NCI-H1930 (cell line): ENCODE results near the gene NOL11.
"Not testable (repeated sequence)": the region's sequence is repeated elsewhere in the genome, so short reads cannot be mapped to it uniquely, and the experiment has no call there.

Source experiments
- DNase-seq, 2 experiments: peaks; one replicate each; lab custom pipeline; 2025; lab: John Stamatoyannopoulos, UW

Gene NOL11

DNA sequence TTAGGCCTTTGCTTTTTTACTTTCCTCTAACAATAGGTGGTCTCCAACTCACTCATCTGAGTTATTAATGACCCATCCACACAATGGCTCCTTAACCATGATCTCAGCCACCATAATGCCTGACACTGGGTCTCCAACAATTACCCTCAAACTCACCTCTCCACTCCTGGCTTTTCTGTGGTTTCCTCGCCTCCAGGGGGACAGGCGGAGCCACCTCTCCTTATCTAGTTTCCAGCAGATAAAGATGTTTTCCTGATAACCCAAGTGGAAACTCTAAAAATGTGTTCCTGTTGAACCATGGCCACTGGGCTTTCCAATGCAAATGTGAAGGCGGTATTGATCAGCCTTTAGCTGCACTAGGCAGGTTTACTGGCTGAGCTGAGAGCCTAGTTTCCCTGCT, 9.4 kb upstream of the NOL11 start:
- DNase-seq = no peak

DNA sequence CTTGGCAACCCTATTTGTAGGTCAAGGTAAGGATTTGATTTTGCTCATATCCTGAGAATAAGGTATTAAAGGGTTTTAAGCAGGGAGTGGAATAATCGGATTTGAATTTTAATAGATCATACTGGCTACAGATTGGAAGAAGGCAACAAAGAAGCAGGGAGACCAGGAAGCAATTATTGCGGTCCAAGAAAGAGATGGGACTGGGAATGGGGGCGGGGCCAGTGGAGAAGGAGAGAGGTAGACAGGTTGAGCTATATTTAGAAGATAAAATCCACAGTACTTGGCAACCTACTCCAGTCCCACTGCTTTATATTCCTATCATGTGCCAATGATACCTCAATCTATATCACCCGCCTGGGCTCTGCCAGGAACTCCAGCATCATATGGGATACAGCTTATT, 5.8 kb upstream of the NOL11 start:
- DNase-seq = no peak

DNA sequence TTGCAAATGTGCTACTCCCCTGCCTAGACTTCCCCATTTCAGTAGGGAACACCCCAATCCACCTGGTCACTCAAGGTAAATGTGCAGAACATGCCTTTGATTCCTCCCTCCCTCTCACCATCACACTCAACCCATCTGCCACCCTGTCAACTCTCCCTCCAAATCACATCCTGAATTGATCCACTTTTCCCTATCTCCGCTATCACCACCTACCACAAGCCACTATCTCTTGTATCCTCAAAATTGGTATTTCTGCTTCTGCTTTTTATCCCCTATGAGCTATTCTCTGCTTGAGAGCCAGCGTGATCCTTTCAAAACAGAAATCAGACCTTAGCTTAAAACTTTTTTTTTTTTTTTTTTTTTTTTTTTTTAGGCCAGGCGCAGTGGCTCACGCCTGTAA, 5.4 kb upstream of the NOL11 start:
- DNase-seq = no peak

DNA sequence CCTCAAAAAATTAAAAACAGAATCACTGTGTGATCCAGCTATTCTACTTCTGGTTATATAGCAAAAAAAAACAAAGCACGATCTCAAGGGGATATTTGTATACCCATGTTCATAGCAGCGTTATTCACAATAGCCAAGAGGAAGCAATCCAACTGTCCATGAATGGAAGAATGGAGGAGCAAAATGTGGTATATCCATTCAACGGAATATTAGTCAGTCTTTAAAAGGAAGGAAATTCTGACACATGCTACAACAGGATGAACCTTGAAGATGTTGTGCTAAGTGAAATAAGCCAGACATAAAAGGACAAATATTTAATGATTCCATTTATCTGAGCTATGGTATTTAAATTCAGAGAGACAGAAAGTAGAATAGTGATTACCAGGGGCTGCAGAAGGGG, 4.6 kb upstream of the NOL11 start:
- no peak for DNase-seq

DNA sequence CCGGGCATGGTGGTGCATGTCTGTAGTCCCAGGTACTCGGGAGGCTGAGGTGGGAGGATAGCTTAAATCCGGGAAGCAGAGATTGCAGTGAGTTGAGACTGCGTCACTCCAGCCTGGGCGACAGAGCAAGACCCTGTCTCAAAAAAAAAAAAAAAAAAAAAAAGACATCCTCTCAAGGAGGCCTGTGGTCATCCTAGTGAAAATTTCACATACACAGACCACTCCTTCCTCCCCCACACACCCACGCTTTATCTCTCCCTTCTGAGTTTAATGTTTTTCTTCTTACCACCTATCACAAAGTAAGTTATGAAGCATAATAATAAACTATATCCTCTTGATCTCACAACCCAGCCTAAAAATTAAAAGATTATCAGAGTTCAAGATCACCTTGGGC, 1.3 kb upstream of the NOL11 start:
- DNase-seq = no peak

DNA sequence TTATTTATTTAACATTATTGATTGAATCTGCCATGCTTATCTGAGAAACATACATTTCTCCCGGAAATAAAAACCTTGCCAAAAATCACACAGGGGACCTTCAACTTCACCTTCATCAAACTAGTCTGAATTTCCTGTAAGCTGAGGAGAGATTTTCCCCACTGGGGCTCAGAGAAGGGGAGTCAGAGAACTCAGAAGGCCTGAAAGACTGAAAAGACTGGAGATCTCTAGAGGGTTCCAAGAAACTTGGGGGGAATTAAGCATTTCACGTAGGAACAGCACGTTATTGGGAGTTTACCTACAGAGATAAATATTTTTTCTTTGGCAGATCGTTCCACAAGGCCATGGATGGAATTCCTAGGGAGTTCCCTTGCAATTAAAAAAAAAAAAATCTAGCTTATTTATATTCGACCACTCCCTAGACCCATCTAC, 528 bp upstream of the NOL11 start:
- no peak for DNase-seq

DNA sequence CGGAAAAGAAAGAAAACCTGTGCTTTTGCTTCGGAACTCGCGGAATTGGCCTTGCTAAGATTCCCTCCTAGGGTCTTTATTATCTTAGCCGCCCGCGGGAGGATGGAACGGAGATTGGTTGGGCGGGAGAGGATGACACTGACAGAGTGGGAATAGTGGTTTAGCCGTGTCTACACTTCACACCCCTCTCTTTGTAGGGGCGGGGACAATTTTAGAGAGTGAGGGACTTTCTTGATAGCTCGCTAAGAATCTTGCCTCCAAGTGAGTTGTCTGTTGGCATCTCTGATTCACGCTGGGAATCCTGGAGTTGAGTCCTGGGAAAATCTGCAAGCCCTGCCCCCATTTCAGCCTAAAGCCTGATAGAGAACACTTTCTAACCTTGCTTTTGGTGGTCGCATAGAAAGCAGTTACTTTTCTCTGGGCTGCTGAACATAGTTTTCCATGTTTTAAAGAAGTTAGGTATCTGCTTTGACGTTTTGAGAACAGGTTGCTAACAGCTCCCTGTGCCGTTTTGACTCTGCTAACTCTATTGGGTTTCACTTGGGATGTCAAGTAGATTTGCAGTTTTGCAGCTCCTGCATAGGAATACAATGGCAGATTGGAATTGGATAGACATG, 697 bp downstream of the NOL11 start:
- no peak for DNase-seq

DNA sequence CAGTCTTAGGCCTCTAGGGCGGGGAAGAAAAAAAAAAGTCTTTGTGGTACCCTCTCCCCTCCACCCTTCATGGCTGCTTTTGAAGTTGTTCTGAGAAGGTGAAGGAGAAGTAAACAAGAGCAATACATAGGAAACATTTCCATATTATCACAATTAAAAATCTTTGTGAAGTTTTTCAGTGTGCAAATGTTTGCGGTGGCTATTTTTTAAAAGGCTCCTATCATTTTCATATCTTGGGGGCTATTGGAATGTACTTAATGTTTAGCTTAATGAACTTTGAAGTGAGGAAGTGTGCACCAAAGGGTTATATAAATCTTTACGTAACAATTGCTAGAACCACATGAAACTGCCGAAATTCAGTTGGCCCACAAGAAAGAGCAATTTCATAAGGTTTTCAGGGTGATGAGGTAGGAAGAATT, 7.6 kb downstream of the NOL11 start:
- DNase-seq = no peak

DNA sequence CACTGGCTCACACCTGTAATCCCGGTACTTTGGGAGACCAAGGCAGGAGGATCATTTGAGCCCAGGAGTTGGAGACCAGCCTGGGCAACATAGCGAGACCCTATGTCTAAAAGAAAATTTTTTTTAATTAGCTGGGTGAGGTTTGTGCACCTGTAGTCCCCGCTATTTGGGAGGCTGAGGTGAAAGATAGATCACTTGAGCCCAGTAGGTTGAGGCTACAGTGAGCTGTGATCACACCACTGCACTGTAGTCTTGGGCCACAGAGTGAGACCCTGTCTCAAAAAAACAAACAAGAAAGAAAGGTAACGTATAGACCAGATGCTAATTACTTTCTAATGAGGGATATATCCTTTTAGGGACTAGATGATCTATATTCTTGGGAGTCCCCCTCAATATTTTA, 8.1 kb downstream of the NOL11 start:
- no peak for DNase-seq

DNA sequence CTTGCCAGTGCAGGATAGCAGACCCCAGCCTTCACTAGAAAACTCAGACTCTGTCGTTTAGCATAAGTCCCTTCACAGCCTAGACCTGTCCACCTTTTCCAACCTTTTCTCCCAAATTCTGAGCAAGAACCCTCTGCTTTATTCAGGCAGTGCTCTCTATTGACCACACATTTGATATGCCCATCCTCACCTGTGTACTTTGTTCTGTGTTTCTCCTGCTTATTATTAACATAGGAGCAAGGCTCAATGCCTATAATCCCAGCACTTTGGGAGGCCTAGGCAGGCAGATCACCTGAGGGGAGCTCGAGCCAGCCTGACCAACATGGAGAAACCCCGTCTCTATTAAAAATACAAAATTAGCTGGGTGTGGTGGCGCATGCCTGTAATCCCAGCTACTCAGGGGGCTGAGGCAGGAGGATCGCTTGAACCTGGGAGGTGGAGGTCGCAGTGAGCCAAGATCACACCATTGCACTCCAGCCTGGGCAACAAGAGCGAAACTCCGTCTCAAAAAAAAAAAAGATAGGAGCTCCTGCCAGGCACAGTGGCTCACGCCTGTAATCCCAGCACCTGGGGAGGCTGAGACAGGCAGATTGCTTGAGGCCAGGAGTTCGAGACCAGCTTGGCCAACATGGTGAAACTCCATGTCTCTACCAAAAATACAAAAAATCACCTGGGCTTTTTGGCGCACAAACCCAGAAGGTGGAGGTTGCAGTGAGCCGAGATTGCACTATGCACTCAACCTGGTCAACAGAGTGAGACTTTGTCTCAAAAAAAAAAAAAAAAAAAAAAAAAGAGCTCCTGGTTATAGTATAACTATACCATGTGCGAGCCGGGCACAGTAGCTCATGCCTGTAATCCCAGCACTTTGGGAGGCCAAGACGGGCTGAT, 9.7 kb downstream of the NOL11 start:
- not testable (repeated sequence) for DNase-seq

DNA sequence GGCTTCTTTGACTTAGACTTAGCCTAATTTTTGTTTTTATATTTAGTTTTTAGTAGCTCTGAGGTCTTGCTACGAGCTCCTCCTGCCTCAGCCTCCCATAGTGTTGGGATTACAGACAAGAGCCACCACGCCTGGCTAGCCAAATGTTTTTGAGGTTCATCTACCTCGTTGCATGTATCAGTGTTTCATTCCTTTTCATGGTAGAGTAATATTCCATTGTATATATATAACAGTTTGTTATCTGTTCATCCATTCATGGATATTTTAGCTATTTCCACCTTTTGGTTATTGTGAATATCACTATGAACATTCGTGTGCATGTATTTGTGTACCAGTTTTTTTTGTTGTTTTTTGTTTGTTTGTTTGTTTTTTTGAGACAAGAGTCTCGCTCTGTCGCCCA, 12.2 kb downstream of the NOL11 start:
- DNase-seq = no peak

DNA sequence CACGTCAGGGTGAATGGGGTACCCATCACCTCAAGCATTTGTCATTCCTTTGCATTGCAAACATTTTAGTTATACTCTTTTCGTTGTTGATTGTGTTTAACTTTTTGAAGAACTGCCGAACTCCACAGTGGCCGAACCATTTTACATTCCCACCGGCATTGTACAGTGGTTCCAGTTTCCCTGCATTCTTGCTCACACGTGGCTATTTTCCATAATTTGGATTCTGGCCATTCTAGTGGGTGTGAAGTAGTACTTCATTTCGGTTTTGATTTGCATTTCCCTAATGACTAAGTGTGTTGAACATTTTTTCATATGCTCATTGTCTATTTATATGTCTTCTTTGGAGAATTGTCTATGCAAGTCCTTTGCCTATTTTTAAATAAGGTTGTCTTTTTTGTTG, 13.0 kb downstream of the NOL11 start:
- DNase-seq = no peak

DNA sequence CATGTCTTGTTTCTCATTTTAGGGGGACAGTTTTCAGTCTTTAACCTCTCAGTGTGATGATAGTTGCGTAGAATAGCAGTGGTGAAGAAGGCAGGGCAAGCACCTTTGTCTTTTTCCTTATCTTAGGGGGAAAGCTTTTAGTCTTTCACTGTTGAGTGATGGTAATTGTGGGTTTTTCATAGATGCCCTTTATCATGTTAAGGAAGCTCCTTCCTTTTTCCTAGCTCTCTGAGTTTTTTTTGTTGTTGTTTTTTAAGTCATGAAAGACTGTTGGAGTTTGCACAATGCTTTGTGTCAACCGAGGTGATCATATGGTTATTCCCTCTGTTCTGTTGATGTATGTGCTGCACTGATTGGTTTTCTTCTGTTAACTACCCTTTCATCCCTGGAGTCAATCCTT, 15.7 kb downstream of the NOL11 start:
- no peak for DNase-seq

DNA sequence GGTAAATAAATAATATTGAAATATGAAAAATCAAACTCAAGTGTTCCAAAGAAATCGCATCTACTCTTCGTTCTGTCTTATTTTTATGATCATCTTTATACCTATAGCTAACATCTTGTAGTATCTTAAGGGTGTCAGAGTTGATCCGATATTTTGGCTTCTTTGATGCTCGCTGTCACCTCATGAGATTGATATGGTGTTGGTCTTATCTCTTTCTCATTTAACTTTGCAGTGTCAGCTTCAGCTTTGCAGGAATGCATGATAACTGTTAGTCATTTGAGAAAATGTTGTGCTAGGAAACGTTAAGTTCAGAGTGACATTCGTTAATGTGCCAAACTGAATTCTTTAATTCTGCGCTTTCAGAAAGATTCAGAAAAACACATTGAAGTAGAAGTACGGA, 19.4 kb downstream of the NOL11 start:
- no peak for DNase-seq

DNA sequence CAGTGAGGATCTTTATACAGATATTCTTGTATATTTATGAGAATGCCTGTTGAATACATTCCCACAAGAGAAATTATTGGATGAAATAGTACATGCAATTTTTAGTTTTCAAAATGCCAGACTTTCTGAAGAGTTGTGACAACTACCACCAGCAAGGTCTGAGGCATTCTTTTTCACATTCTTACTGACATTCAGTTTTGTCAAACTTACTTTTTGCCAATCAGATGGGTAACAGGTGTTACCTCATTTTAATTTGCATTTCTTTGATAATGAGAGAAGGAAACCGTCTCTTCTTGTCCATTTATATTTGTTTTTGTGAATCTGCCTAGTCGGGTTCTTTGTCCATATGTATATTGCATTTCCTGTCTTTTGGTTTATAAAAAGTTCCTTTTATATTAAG, 24.3 kb downstream of the NOL11 start:
- no peak for DNase-seq

DNA sequence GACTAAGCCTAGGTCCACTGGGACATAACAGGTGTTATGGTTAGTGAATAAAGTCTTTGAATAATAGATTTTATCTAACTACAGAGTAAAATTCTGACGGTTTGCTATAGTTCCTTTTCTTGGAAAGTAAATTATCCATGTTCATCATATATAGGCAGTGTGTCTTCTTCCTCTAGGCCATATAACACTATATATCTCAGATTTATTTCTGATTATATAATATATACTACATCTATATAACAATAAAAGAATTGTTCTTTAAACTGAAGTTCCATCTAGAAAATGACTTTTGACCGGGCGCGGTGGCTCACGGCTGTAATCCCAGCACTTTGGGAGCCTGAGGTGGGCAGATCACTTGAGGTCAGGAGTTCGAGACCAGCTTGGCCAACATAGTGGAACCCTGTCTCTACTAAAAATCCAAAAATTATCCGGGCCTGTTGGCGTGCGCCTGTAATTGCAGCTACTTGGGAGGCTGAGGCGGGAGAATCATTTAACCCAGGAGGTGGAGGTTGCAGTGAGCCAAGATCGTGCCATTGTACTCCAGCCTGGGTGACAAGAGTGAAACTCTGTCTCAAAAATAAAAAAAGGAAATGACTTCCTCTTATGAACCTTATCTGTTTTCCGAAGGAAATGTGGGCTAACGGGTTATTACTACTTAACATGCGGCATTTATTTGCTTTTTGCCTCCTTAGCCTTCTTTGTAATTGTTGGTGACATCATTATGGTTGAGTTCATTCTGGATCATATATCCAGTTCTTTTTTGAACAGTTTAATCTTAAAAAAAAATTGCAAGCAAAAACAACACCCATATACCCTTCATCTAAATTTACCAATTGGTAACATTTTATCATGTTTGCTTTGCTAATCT, 29.2 kb downstream of the NOL11 start:
- no peak for DNase-seq

DNA sequence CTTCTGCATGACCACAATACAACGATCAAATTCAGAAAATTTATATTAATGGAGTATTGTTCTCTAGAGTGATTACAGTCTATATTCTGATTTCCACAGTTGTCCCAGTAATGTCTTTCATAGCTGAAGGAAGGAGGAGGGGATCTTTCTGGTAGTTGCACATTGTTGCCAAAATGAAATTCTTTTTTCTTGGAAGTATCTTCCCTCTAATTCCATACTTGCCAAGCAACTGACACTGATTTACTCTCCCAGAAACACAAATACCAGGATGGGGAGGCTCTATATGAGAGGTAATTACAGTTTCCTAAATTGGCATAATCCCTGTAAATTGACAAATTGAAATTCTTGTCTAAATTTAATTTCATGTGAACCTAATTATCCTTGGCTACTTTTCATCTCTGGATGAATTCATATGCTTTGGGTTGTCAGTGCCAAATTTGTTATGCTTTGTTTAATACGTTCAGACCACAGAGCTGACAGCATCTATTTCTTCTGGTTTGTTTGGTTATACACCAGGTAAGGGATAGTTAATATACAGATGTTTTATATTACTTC, 30.0 kb downstream of the NOL11 start:
- DNase-seq = no peak

DNA sequence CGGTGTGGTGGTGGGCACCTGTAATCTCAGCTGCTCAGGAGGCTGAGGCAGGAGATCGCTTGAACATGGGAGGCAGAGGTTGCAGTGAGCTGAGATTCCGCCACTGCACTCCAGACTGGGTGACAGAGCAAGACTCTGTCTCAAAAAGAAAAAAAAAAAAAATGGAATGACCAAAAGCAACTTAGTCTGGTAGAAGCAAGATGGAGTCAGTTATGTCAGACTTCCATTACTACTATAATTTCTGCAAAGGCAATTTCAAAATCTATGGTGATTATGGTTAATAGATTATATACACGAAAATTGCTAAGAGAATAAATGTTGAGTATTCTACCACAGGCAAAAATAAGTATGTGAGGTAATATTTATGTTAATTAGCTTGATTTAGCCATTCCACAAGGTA, 32.3 kb downstream of the NOL11 start:
- DNase-seq = no peak

DNA sequence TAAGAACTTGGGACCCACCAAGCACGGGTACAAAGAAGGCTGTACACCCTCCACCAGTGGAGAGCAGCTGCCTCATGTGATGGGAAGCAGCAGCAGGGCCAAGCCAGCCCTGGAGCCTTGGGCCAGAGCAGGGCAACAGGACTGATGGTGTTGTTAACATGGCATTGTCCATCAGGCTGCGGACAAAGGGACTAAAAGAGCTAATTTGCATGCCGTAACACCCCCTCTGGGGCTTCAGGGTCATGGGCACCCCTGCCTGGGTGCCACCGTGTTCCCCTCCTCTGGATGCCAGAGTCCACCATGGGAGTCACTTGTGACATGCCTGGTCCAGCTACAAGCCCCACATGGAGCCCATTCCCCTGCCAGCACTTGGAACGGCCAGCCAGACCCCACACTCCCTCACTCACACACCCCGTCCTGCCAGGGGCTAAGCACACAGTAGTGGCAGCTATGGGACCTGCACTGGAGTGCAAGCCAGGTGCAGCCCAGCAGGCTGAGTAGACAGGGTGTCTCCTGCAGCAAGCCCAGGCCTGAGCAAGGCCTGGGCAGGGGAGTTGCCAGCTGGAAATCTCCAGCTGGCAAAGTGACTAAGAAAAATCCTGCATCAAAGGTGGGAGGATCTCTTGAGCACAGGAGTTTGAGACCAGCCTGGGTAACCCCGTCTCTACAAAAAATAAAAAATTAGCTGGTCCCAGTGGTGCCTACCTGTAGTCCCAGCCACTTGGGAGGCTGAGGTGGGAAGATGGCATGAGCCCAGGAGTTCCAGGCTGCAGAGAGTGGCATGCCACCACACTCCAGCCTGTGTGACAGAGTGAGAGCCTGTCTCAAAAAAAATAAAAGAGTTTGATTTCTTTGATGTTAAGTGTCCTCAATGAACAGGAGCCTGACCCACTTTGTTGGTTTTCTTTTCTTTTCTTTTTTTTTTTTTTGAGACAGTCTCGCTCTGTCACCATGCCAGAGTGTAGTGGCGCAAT, 33.7 kb downstream of the NOL11 start:
- no peak for DNase-seq

DNA sequence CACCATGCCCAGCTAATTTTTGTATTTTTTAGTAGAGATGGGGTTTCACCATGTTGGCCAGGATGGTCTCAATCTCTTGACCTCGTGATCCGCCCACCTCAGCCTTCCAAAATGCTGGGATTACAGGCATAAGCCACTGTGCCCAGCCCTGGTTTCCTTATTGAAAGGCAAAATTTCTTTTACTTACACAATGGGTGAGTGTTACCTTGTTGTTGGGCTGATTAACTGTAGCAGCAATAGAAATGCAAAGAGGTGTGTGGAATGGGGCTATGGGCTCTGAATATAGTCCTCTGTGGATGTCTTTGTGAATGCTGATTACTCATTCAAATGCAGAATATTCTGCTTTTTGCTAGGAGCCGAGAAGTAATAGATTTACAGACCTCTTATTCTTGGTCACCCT, 34.4 kb downstream of the NOL11 start:
- DNase-seq = not testable (repeated sequence)

DNA sequence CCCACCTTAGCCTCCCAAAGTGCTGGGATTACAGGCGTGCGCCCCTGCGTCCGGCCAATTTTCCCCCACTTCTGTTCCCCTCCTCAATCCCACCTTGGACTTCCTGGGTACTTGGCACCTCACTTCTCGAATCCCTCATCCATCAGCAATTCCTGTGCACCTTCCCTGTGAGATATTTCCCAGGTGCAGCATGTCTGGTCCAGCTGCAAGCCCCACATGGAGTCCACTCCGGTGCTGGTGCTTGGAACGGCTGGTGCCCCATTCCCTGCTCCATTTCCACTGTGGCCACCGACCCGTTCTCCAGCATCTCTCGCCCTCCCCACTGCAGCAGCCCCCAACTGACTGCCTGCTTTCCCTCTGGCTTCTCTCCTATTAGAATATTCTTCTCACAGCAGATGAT, 35.3 kb downstream of the NOL11 start:
- no peak for DNase-seq
